Right atrium auricular region (tissue), 2 donors: ENCODE measurements around the gene ZNF385B. TPM values are rescaled to one million over a fixed set of nuclear protein-coding genes. Genes with fewer than 3 reads are reported as not detected.

Experiments used
- DNase-seq: peaks from one replicate; pipeline ENCODE4 v3.0.0-alpha.2; 2019; ENCODE audit warnings: low spot score
- H3K27ac ChIP-seq, 2 donors: fragments of 200-600 bp; sonication (generic); 1 replicate in 1 of 2; 2 replicates in 1 of 2; pipeline ENCODE4 v1.5.1; 2016 to 2019
- H3K27me3 ChIP-seq, 2 donors: fragments of 200-600 bp; sonication (generic); one replicate each; pipeline versions ENCODE4 v1.5.1 to v1.6.0; 2017 to 2019
- H3K36me3 ChIP-seq: fragments of 200-600 bp; sonication (generic); one replicate; pipeline ENCODE4 v1.5.1; 2016
- H3K4me1 ChIP-seq, 2 donors: fragments of 200-600 bp; sonication (generic); one replicate each; pipeline versions ENCODE4 v1.5.1 to v1.6.0; 2017 to 2019
- H3K4me3 ChIP-seq, 2 donors: fragments of 200-600 bp; sonication (generic); 1 replicate in 1 of 2; 2 replicates in 1 of 2; pipeline ENCODE4 v1.5.1; 2017 to 2019; ENCODE audit warnings: mild to moderate bottlenecking in 1 of 2, moderate library complexity in 1 of 2
- H3K9me3 ChIP-seq, 2 donors: fragments of 200-600 bp; sonication (generic); one replicate each; pipeline ENCODE4 v1.5.1; 2019
- CTCF ChIP-seq, 2 donors: fragments of 200-600 bp; sonication (generic); IDR thresholded peaks; one replicate each; pipeline ENCODE4 v1.5.1; 2019; ENCODE audit warnings: antibody characterized with exemption in 2 of 2
- total RNA-seq, 2 donors: library from RNA; depleted of rRNA; stranded (reverse); fragments of >200 nt; gene quantifications; one replicate each; pipeline ENCODE4 v1.1.0, GENCODE V29; 2016

The ZNF385B gene
- total RNA-seq, 2 donors from 2014 or later, result 23.2 to 33.3 TPM

GRCh38 chr2:179677746-179678505 is 183.5 kb downstream of the ZNF385B start:
- H3K4me1 ChIP-seq, result peaks cover 0 to 20% of the 10 kb centered on the region in 2 donors
- no peak for TF ChIP-seq CTCF (IDR thresholded peaks at IDR 0.05)
- no peaks in the 10 kb centered on the region for H3K9me3 ChIP-seq
- H3K27me3 ChIP-seq, result no peaks in the 10 kb centered on the region
- no peak for DNase-seq
- H3K27ac ChIP-seq, result peak overlapping the region; percentile 55 to 81
- no peaks in the 10 kb centered on the region for H3K36me3 ChIP-seq
- H3K4me3 ChIP-seq, result no peak overlapping the region

- peaks cover 0 to 20% of the 10 kb centered on the region in 2 donors for H3K4me1 ChIP-seq
- H3K9me3 ChIP-seq, result no peaks in the 10 kb centered on the region
- no peaks in the 10 kb centered on the region for H3K27me3 ChIP-seq
- TF ChIP-seq CTCF (IDR thresholded peaks at IDR 0.05), result no peak
- DNase-seq, result no peak
- no peaks in the 10 kb centered on the region for H3K36me3 ChIP-seq
- H3K4me3 ChIP-seq, result no peak overlapping the region
- H3K27ac ChIP-seq, result peak overlapping the region; percentile 55 to 81
These were observed 184.2 kb downstream of the ZNF385B start for GRCh38 chr2:179677077-179677688.

GRCh38 chr2:179675435-179675834 is 186.0 kb downstream of the ZNF385B start:
- no peaks in the 10 kb centered on the region for H3K27me3 ChIP-seq
- no peak for DNase-seq
- H3K27ac ChIP-seq, result peak overlapping the region in 1 of 2 donors; percentile 81
- TF ChIP-seq CTCF (IDR thresholded peaks at IDR 0.05), result no peak
- no peak overlapping the region for H3K4me3 ChIP-seq
- H3K9me3 ChIP-seq, result no peaks in the 10 kb centered on the region
- H3K36me3 ChIP-seq, result no peaks in the 10 kb centered on the region
- peaks cover 0 to 20% of the 10 kb centered on the region in 2 donors for H3K4me1 ChIP-seq

GRCh38 chr2:179671043-179671981 is 190.1 kb downstream of the ZNF385B start:
- H3K36me3 ChIP-seq, result no peaks in the 10 kb centered on the region
- peaks cover 0 to 2% of the 10 kb centered on the region in 2 donors for H3K4me1 ChIP-seq
- H3K27ac ChIP-seq, result no peak overlapping the region
- no peak for DNase-seq
- TF ChIP-seq CTCF (IDR thresholded peaks at IDR 0.05), result no peak
- no peaks in the 10 kb centered on the region for H3K27me3 ChIP-seq
- no peak overlapping the region for H3K4me3 ChIP-seq
- H3K9me3 ChIP-seq, result no peaks in the 10 kb centered on the region

GRCh38 chr2:179669196-179669595 is 192.2 kb downstream of the ZNF385B start:
- H3K27me3 ChIP-seq, result no peaks in the 10 kb centered on the region
- H3K27ac ChIP-seq, result no peak overlapping the region
- DNase-seq, result no peak
- H3K4me3 ChIP-seq, result no peak overlapping the region
- no peaks in the 10 kb centered on the region for H3K9me3 ChIP-seq
- no peak for TF ChIP-seq CTCF (IDR thresholded peaks at IDR 0.05)
- H3K36me3 ChIP-seq, result no peaks in the 10 kb centered on the region
- H3K4me1 ChIP-seq, result no peaks in the 10 kb centered on the region
